Hepatocyte (in vitro differentiated cells): Measurements from ENCODE around the gene MISP3. TPM values are rescaled to one million over a fixed set of nuclear protein-coding genes. Genes with fewer than 3 reads are reported as not detected.
A peak's percentile ranks its signal among the peaks of the same experiment; 100 is the strongest.

ENCODE experiments used
- DNase-seq: peaks from one replicate; pipeline ENCODE4 v3.0.0-alpha.2; 2016; ENCODE audit warnings: low spot score
- H2AFZ ChIP-seq: fragments of 200-600 bp; sonication (generic); 2 replicates; pipeline ENCODE4 v1.6.0; 2016; ENCODE audit warnings: antibody characterized with exemption, mild to moderate bottlenecking
- H3K27ac ChIP-seq: fragments of 200-600 bp; sonication (generic); 2 replicates; pipeline ENCODE4 v1.5.1; 2016; ENCODE audit warnings: mild to moderate bottlenecking
- H3K27me3 ChIP-seq: fragments of 200-600 bp; sonication (generic); 2 replicates; pipeline ENCODE4 v1.6.1; 2016
- H3K36me3 ChIP-seq: fragments of 200-600 bp; sonication (generic); replicated peaks from 2 replicates; pipeline ENCODE4 v1.5.1; 2016; ENCODE audit warnings: low read depth; ENCODE audit not compliant: insufficient read depth
- H3K4me1 ChIP-seq: fragments of 200-600 bp; sonication (generic); 2 replicates; pipeline ENCODE4 v1.5.1; 2016; ENCODE audit warnings: mild to moderate bottlenecking, moderate library complexity; ENCODE audit not compliant: insufficient read depth
- H3K4me2 ChIP-seq: fragments of 200-600 bp; sonication (generic); 2 replicates; pipeline ENCODE4 v1.6.0; 2016
- H3K4me3 ChIP-seq: fragments of 200-600 bp; sonication (generic); 2 replicates; pipeline ENCODE4 v1.5.1; 2016; ENCODE audit warnings: mild to moderate bottlenecking
- H3K79me2 ChIP-seq: fragments of 200-600 bp; sonication (generic); 2 replicates; pipeline ENCODE4 v1.6.0; 2017; ENCODE audit warnings: mild to moderate bottlenecking
- H3K9me2 ChIP-seq: fragments of 200-600 bp; sonication (generic); replicated peaks from 2 replicates; pipeline ENCODE4 v1.6.0; 2017; ENCODE audit warnings: mild to moderate bottlenecking; ENCODE audit not compliant: insufficient read depth
- H3K9me3 ChIP-seq: fragments of 200-600 bp; sonication (generic); 2 replicates; pipeline ENCODE4 v1.5.1; 2016; ENCODE audit warnings: low read depth, mild to moderate bottlenecking
- H4K20me1 ChIP-seq: fragments of 200-600 bp; sonication (generic); 2 replicates; pipeline ENCODE4 v1.6.0; 2016; ENCODE audit warnings: mild to moderate bottlenecking; ENCODE audit not compliant: insufficient read depth, poor library complexity, severe bottlenecking
- CTCF ChIP-seq: fragments of 200-600 bp; sonication (generic); IDR thresholded peaks from 2 replicates; pipeline ENCODE4 v1.5.1; 2016; ENCODE audit warnings: antibody characterized with exemption, mild to moderate bottlenecking; ENCODE audit not compliant: poor library complexity
- EZH2 ChIP-seq: fragments of 200-600 bp; sonication (generic); IDR thresholded peaks from 2 replicates; pipeline ENCODE4 v1.6.1; 2016; ENCODE audit warnings: antibody characterized with exemption, mild to moderate bottlenecking, borderline replicate concordance
- EZH2phosphoT487 ChIP-seq: fragments of 200-600 bp; sonication (generic); IDR thresholded peaks from one replicate; pipeline ENCODE4 v1.6.1; 2018; ENCODE audit warnings: antibody characterized with exemption, mild to moderate bottlenecking, low read depth, moderate library complexity; ENCODE audit not compliant: unreplicated experiment, severe bottlenecking
- WGBS: methylation state at CpG from one replicate; pipeline ENCODE4 v1.1.6; 2016; ENCODE audit warnings: low lambda C conversion rate; ENCODE audit errors: missing lambda C conversion rate; 5-methylcytosine and 5-hydroxymethylcytosine counted together
- polyA plus RNA-seq: library from polyadenylated mRNA; unstranded; fragments of >200 nt; fragmentation: Nextera tagmentation; extraction: Ambion mirVana; gene quantifications from 2 replicates; pipeline ENCODE4 v1.2.1, GENCODE V29; 2016
- total RNA-seq: library from RNA; depleted of rRNA; stranded (reverse); fragments of >200 nt; gene quantifications from 2 replicates; pipeline ENCODE4 v1.2.3, GENCODE V29; 2014

MISP3 gene
- total and polyA plus RNA-seq, 2 experiments from 2014 or later: 4.9 to 13.1 TPM

- peak overlapping the region; percentile 98 for H3K4me2 ChIP-seq
- H4K20me1 ChIP-seq: peaks cover 5% of the 10 kb centered on the region
- peaks cover 22% of the 10 kb centered on the region for H3K4me1 ChIP-seq
- peaks cover 51% of the 10 kb centered on the region for H3K79me2 ChIP-seq
- H3K27ac ChIP-seq: no peak overlapping the region
- no peak for DNase-seq
- no peaks in the 10 kb centered on the region for H3K27me3 ChIP-seq
- no peaks in the 10 kb centered on the region for H3K36me3 ChIP-seq
- no peak for TF ChIP-seq CTCF
- H3K9me2 ChIP-seq: no peaks in the 10 kb centered on the region
- H3K4me3 ChIP-seq: peak overlapping the region; percentile 96
- WGBS: 10% methylated on average over 6 of the region's 6 CpGs
- H3K9me3 ChIP-seq: no peaks in the 10 kb centered on the region
- H2AFZ ChIP-seq: no peak overlapping the region
Measured at GRCh38 chr19:14116525-14116917, 43.9 kb downstream of the MISP3 start.

GRCh38 chr19:14116918-14117578, 44.5 kb downstream of the MISP3 start:
- WGBS: 2% methylated on average over 10 of the region's 33 CpGs
- H3K79me2 ChIP-seq: peaks cover 48% of the 10 kb centered on the region
- TF ChIP-seq EZH2: no peak
- H3K4me2 ChIP-seq: peak overlapping the region; percentile 98
- H3K4me3 ChIP-seq: peak overlapping the region; percentile 96
- no peak overlapping the region for H2AFZ ChIP-seq
- H3K27ac ChIP-seq: peak overlapping the region; percentile 32
- DNase-seq: peak; percentile 42
- H3K36me3 ChIP-seq: no peaks in the 10 kb centered on the region
- no peaks in the 10 kb centered on the region for H3K27me3 ChIP-seq
- no peaks in the 10 kb centered on the region for H3K9me2 ChIP-seq
- peaks cover 22% of the 10 kb centered on the region for H3K4me1 ChIP-seq
- H4K20me1 ChIP-seq: peaks cover 5% of the 10 kb centered on the region
- no peaks in the 10 kb centered on the region for H3K9me3 ChIP-seq

- Histone ChIP-seq H3K36me3 (no peaks in the 10 kb centered on the region), H3K27ac (peak within 1 kb of the TSS; percentile 99), H3K4me2 (peak within 1 kb of the TSS; percentile 98), H3K4me3 (peak within 1 kb of the TSS; percentile 96), H4K20me1 (peaks cover 4% of the 10 kb centered on the region), H3K9me2 (no peaks in the 10 kb centered on the region), H3K9me3 (no peaks in the 10 kb centered on the region), H3K4me1 (peaks cover 19% of the 10 kb centered on the region), H3K27me3 (no peaks in the 10 kb centered on the region), H2AFZ (peak within 1 kb of the TSS; percentile 51), H3K79me2 (peaks cover 45% of the 10 kb centered on the region)
- TF ChIP-seq EZH2 (no peak), CTCF (no peak), EZH2phosphoT487 (no peak)
- DNase-seq: peak; percentile 99
- 2% methylated on average over 30 of the region's 67 CpGs for WGBS
Measured at GRCh38 chr19:14117668-14118164, 45.1 kb downstream of the MISP3 start, which contains the start of gene PRKACA. Gene PRKACA, minus strand, starts transcription at chr19:14117762. Its CDS starts 215 bp downstream, at chr19:14117547.

- WGBS: 18% methylated on average over 37 of the region's 61 CpGs
- Histone ChIP-seq H3K4me3 (peak overlapping the region; percentile 19), H3K27me3 (no peaks in the 10 kb centered on the region), H3K79me2 (peaks cover 39% of the 10 kb centered on the region), H4K20me1 (peaks cover 2% of the 10 kb centered on the region), H3K9me2 (no peaks in the 10 kb centered on the region), H3K9me3 (no peaks in the 10 kb centered on the region), H3K4me1 (peaks cover 12% of the 10 kb centered on the region), H3K36me3 (no peaks in the 10 kb centered on the region), H3K27ac (peak overlapping the region; percentile 99), H3K4me2 (peak overlapping the region; percentile 95), H2AFZ (peak overlapping the region; percentile 51)
- TF ChIP-seq CTCF (no peak), EZH2phosphoT487 (no peak), EZH2 (no peak)
- peak; percentile 72 for DNase-seq
Measured at GRCh38 chr19:14118165-14119051, 45.8 kb downstream of the MISP3 start.
